ENCODE data around the gene HIF1AN.

The HIF1AN gene

DNA sequence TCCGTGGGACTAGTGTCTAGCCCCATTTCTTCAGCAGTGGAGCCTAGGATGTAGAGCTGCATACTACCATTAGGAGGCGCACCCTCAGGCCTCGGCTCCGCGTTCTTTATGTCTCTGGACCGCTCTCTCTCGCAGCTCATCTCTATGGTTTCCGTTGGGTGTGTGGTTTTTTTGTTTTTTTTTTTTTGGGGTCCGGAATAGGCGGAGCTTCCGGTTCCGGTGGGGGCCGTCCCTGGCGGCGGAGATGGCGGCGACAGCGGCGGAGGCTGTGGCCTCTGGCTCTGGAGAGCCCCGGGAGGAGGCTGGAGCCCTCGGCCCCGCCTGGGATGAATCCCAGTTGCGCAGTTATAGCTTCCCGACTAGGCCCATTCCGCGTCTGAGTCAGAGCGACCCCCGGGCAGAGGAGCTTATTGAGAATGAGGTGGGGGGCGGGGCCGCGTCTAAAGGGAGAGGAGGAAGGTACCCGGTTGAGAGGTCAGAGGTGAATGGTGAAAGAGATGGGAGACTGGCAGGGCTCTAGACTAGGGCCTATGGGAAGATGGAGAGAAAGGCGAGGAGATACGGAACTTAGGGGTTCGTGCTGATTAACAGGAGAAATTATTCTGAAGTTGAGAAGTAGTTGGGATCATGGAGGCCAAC lies at the start of gene HIF1AN:
Gene HIF1AN (plus strand): TSS at position 229 of the 639 bp plus-strand sequence. CDS start 16 bp downstream, at position 245.
- TF ChIP-seq, protein P1, sequence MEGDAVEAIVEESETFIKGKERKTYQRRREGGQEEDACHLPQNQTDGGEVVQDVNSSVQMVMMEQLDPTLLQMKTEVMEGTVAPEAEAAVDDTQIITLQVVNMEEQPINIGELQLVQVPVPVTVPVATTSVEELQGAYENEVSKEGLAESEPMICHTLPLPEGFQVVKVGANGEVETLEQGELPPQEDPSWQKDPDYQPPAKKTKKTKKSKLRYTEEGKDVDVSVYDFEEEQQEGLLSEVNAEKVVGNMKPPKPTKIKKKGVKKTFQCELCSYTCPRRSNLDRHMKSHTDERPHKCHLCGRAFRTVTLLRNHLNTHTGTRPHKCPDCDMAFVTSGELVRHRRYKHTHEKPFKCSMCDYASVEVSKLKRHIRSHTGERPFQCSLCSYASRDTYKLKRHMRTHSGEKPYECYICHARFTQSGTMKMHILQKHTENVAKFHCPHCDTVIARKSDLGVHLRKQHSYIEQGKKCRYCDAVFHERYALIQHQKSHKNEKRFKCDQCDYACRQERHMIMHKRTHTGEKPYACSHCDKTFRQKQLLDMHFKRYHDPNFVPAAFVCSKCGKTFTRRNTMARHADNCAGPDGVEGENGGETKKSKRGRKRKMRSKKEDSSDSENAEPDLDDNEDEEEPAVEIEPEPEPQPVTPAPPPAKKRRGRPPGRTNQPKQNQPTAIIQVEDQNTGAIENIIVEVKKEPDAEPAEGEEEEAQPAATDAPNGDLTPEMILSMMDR (conservative IDR thresholded peaks at IDR 0.05) = peak; percentile 91
- peak within 1 kb of the TSS; percentile 55 for H3K27ac ChIP-seq

DNA sequence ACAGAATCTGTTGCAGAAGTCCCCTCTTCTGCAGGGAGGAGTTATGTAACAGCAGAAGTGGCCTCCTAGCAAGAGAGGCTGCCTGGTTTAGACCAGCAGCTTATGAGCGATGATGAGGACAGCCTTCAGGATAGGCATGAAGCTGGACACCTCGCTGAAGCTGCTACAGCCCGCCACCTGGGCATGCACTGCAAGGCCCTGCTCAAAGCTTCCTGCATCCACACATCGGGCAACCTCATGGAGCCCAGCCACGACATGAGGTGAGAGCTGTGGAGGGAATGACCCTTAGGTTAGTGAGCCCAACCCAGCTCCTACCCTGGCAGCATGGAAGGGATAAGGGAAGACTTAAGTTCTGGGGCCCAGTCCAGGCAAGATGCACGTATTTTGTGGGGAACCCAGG lies 48.2 kb upstream of the HIF1AN start:
- TF ChIP-seq, protein P1 (conservative IDR thresholded peaks at IDR 0.05) = no peak
- no peak overlapping the region for H3K27ac ChIP-seq

DNA sequence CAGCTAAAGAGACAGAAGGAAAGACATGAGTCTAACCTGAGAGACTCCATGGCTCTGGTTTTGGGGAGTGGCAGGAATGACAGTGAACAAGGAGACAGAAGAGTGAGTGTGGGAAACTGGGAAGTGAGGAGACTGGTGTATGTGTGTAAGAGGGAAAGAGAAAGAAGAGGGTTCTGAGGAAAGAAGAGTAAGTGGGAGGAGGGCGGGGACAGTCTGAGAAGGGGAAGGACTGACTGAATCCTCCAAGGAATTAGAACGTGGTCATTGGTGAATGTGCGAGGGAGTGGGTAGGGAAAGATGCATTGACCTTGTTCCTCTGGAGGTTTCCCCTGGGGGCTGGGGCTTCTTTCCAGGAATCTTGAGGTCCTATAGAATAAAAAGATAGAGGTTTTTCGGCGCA lies 46.3 kb upstream of the HIF1AN start:
- no peak overlapping the region for H3K27ac ChIP-seq
- TF ChIP-seq, protein P1 (conservative IDR thresholded peaks at IDR 0.05) = no peak

DNA sequence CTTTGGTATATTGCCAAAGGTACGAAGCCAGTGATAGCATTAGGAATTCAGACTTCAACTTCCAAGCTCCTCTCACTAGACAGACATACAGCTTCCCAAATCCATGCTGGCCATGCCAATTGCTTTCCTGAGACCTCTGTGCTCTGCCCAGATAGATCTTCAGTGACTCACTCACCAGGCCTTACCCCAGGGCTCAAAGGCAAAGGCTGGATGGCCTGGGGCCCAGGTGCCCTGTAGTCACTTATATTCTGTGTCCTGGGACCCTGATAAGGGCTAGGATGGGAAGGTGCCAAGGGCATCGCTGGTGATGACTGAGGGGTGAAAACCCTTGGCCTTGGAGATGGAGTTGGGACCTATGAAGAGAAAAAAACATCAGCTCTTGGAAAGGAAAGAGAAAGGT lies 45.2 kb upstream of the HIF1AN start:
- no peak overlapping the region for H3K27ac ChIP-seq
- TF ChIP-seq, protein P1 (conservative IDR thresholded peaks at IDR 0.05) = no peak

DNA sequence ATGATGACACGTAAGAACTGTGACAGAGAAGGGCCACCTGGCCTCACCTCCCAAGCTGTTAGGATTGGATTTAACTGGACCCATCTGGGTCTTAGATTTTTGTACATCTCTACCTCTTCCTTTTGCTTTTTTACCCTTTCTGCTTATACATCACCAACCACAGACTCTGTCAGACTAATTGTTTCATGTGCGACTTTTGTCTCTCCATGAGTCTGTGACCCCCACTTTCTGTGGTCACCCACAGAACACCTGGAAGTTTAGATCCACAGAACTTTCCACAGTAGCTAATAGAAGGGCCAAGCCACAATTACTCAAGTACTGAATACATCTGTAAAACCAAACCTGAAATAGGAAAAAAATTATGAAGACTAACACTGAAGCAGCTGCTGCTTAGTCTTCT lies 39.2 kb upstream of the HIF1AN start:
- H3K27ac ChIP-seq = no peak overlapping the region
- TF ChIP-seq, protein P1 (conservative IDR thresholded peaks at IDR 0.05) = no peak

GRCh38 chr10:100498059-100498458 lies 37.7 kb upstream of the HIF1AN start:
- TF ChIP-seq, protein P1 (conservative IDR thresholded peaks at IDR 0.05) = no peak
- H3K27ac ChIP-seq = no peak overlapping the region

DNA sequence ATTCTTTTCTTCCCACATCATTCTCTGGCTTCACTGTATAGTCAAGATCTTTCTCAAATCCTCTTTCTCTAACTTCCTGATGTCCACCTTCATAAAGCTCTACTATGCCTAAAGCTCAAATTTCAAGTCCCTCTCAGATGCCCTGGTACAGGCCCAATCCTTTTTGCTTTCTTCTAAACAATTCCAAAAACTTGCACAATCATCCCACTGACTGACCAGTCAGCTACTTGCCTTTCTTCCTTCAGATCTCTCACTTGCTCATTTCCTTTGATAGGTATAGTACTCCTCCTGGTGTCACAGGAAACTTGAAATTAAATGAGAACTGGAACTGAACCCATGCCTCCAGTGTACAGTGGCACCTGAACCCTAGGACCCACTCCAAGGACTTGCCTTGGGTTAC lies 34.3 kb upstream of the HIF1AN start:
- TF ChIP-seq, protein P1 (conservative IDR thresholded peaks at IDR 0.05) = no peak

More for the DNA sequence above, 34.3 kb upstream of the HIF1AN start:
- no peak overlapping the region for H3K27ac ChIP-seq

Data from VCaP (cell line).